Nephron (organoid): ENCODE data around the gene MICB.
A peak's percentile ranks its signal among the peaks of the same experiment; 100 is the strongest.

ENCODE experiments used
- H3K27ac Mint-ChIP-seq, 3 experiments: 2 replicates each; pipeline ENCODE4 v1.8.0; 2020; ENCODE audit warnings: mixed read lengths in 3 of 3, mild to moderate bottlenecking in 2 of 3, moderate library complexity in 1 of 3
- H3K27me3 Mint-ChIP-seq: 2 replicates; pipeline ENCODE4 v1.8.0; 2021; ENCODE audit warnings: low read depth, mild to moderate bottlenecking, moderate library complexity, mixed read lengths
- H3K36me3 Mint-ChIP-seq: 2 replicates; pipeline ENCODE4 v1.8.0; 2020; ENCODE audit warnings: low read depth, mixed read lengths
- H3K4me1 Mint-ChIP-seq: 2 replicates; pipeline ENCODE4 v1.8.0; 2020; ENCODE audit warnings: mixed read lengths
- H3K4me3 Mint-ChIP-seq, 3 experiments: 2 replicates each; pipeline ENCODE4 v1.8.0; 2020; ENCODE audit warnings: mild to moderate bottlenecking in 3 of 3, mixed read lengths in 3 of 3, moderate library complexity in 2 of 3
- H3K9me3 Mint-ChIP-seq: 2 replicates; pipeline ENCODE4 v1.8.0; 2020; ENCODE audit warnings: mixed read lengths
- CTCF ChIP-seq, 3 experiments: fragments of 200-600 bp; sonication (generic); IDR thresholded peaks; one replicate each; pipeline ENCODE4 v1.5.0; 2021; ENCODE audit warnings: antibody characterized with exemption in 3 of 3; ENCODE audit not compliant: unreplicated experiment in 3 of 3

MICB gene

DNA sequence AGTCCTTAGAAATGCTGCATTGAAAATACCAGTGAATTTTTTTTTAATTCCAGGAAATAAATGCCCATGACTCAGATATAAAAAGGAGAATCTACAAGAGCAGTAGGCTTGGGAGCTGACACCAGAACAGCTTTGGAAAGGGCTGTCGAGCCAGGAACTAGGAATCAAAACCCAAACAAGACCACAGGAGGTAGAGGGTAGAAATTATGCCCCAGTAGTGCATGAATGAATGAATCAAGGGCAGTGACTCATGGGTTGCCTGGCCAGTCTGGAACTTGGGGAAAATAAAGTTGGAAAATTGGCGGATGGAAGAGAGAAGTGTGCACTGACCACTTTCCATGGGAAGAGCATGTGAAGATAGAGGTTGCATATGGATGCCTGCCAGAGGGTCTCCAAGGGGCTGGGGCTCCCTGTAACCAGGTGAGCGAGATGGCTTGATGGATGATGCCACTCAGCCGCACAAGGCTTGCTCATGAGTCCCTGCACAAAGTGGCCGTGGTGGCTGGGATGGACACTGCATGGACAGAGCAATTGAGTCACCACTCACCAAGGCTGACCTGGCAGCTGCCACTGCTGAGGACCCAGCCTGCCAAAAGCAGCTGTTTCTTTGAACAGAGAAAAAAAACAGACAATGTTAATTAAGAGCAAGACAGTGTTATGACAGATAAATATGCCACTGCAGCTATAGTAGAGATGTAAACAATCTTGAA lies 15.7 kb downstream of the MICB start:
- H3K36me3 Mint-ChIP-seq = no peaks in the 10 kb centered on the region
- H3K27me3 Mint-ChIP-seq = peaks cover 30% of the 10 kb centered on the region
- no peak overlapping the region for H3K4me3 Mint-ChIP-seq
- TF ChIP-seq CTCF (IDR thresholded peaks at IDR 0.05; ENCODE audit: unreplicated experiment in 3 of 3) = no peak
- H3K9me3 Mint-ChIP-seq = no peaks in the 10 kb centered on the region
- H3K27ac Mint-ChIP-seq = no peak overlapping the region
- no peaks in the 10 kb centered on the region for H3K4me1 Mint-ChIP-seq

- no peak overlapping the region for H3K4me3 Mint-ChIP-seq
- no peaks in the 10 kb centered on the region for H3K9me3 Mint-ChIP-seq
- H3K27me3 Mint-ChIP-seq = peaks cover 16% of the 10 kb centered on the region
- TF ChIP-seq CTCF (IDR thresholded peaks at IDR 0.05; ENCODE audit: unreplicated experiment in 3 of 3) = no peak
- no peaks in the 10 kb centered on the region for H3K36me3 Mint-ChIP-seq
- H3K27ac Mint-ChIP-seq = no peak overlapping the region
- no peaks in the 10 kb centered on the region for H3K4me1 Mint-ChIP-seq
Measured at GRCh38 chr6:31521835-31522234, 23.9 kb downstream of the MICB start.

- peaks cover 6% of the 10 kb centered on the region for H3K4me1 Mint-ChIP-seq
- H3K4me3 Mint-ChIP-seq = no peak overlapping the region
- H3K9me3 Mint-ChIP-seq = no peaks in the 10 kb centered on the region
- H3K27me3 Mint-ChIP-seq = peaks cover 8% of the 10 kb centered on the region
- no peak for TF ChIP-seq CTCF (IDR thresholded peaks at IDR 0.05; ENCODE audit: unreplicated experiment in 3 of 3)
- H3K27ac Mint-ChIP-seq = no peak overlapping the region
- peaks cover 16% of the 10 kb centered on the region for H3K36me3 Mint-ChIP-seq
Measured at GRCh38 chr6:31525553-31525931, 27.6 kb downstream of the MICB start.

DNA sequence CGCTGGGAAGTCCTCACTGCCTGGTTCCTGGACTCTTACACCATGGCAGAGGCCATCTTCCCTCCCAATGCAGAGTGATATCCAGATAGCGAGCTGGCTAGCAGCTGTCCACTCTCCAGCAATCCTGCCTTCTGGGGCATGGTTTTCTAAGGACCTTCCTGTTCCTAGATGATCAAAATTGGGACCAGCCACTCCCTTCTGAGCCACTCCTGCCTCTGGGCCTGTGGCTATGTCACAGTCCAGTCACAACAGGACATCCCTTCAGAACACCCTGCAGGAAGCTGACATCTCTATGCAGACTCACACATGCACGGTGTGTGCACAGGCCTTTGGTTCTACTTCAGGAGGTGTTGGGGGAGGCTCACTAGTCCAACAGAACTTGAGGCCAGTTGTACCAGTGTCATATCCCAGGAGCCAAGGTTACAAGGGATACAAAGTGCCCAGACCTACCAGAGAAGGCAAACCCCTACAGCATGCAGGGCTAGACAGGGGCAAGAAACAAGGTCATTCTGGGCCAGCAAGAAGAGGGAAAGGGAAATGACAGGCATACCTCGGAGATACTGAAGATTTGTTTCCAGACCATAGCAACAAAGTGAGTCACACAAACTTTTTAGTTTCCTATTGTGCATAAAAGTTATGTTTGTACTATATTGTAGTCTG lies 28.1 kb downstream of the MICB start:
- peak overlapping the region in 1 of 3 experiments; percentile 15 for H3K27ac Mint-ChIP-seq
- H3K27me3 Mint-ChIP-seq = peaks cover 8% of the 10 kb centered on the region
- H3K4me1 Mint-ChIP-seq = peaks cover 6% of the 10 kb centered on the region
- no peaks in the 10 kb centered on the region for H3K9me3 Mint-ChIP-seq
- peaks cover 21% of the 10 kb centered on the region for H3K36me3 Mint-ChIP-seq
- H3K4me3 Mint-ChIP-seq = no peak overlapping the region
- TF ChIP-seq CTCF (IDR thresholded peaks at IDR 0.05; ENCODE audit: unreplicated experiment in 3 of 3) = no peak

DNA sequence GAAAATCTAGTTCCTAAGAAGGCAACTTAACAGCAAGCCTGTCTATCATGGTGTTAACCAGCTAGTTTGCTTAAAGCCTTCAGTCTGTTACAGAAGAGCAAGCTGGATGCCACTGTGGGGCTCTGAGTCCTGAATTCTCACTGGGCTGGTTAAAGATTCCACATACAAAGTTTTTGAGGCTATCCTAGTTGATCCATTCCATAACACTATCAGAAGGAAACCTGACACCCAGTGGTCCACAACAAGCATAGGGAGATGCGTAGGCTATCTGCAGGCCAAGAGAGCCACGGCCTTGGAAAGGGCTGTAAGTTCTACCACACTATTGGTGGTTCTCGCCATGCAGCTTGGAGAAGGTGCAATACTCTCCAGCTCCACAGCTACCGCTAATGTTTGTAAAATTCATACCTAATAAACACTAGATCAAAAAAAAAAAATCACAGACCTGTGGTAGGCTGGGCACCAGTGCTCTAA lies 30.4 kb downstream of the MICB start:
- no peaks in the 10 kb centered on the region for H3K9me3 Mint-ChIP-seq
- H3K4me1 Mint-ChIP-seq = peaks cover 10% of the 10 kb centered on the region
- H3K36me3 Mint-ChIP-seq = peaks cover 43% of the 10 kb centered on the region
- no peak overlapping the region for H3K4me3 Mint-ChIP-seq
- no peak for TF ChIP-seq CTCF (IDR thresholded peaks at IDR 0.05; ENCODE audit: unreplicated experiment in 3 of 3)
- peaks cover 1% of the 10 kb centered on the region for H3K27me3 Mint-ChIP-seq
- H3K27ac Mint-ChIP-seq = peak overlapping the region in 1 of 3 experiments; percentile 67
